Keratinocyte (primary cell): ENCODE data around the gene MAD1L1. TPM values are rescaled to one million over a fixed set of nuclear protein-coding genes. Genes with fewer than 3 reads are reported as not detected.

ENCODE experiments used
- DNase-seq: peaks from one replicate; pipeline ENCODE4 v3.0.0-alpha.2; 2011; ENCODE audit warnings: low read depth, missing footprints, low spot score
- FAIRE-seq: peaks from 2 replicates; lab custom pipeline; 2011; peaks lifted over from hg19 to GRCh38; lab: Jason Lieb, UNC
- H2AFZ ChIP-seq: 2 replicates; pipeline ENCODE4 v1.6.0; 2012; ENCODE audit warnings: low read length, control low read depth, inconsistent platforms; ENCODE audit not compliant: control insufficient read depth
- H3K27ac ChIP-seq: 2 replicates; pipeline ENCODE4 v1.5.1; 2011; ENCODE audit warnings: low read length; ENCODE audit not compliant: control insufficient read depth, insufficient read depth
- H3K27me3 ChIP-seq: 3 replicates; pipeline ENCODE4 v1.6.0; 2011; ENCODE audit warnings: low read length; ENCODE audit not compliant: control insufficient read depth, insufficient read depth; ENCODE audit errors: extremely low read depth
- H3K36me3 ChIP-seq, 2 experiments: 2 replicates in 1 of 2; 3 replicates in 1 of 2; pipeline ENCODE4 v1.5.1; 2011; ENCODE audit warnings: low read length in 2 of 2, mild to moderate bottlenecking in 1 of 2; ENCODE audit not compliant: control insufficient read depth in 2 of 2, insufficient read depth in 2 of 2; ENCODE audit errors: extremely low read depth in 1 of 2
- H3K4me1 ChIP-seq: 3 replicates; pipeline ENCODE4 v1.5.1; 2011; ENCODE audit warnings: low read length; ENCODE audit not compliant: control insufficient read depth, insufficient read depth; ENCODE audit errors: extremely low read depth
- H3K4me2 ChIP-seq: 3 replicates; pipeline ENCODE4 v1.6.0; 2011; ENCODE audit warnings: low read depth, low read length; ENCODE audit not compliant: control insufficient read depth, insufficient read depth; ENCODE audit errors: extremely low read depth
- H3K4me3 ChIP-seq, 3 experiments: fragments of 200-600 bp in 1 of 3; sonication (generic) in 1 of 3; 2 replicates in 2 of 3; 3 replicates in 1 of 3; pipeline ENCODE4 v1.5.1; 2011 to 2016; ENCODE audit warnings: low read length in 3 of 3, mild to moderate bottlenecking in 3 of 3, control low read depth in 2 of 3, inconsistent platforms in 1 of 3, low read depth in 1 of 3, mixed read lengths in 1 of 3, mixed run types in 1 of 3, moderate library complexity in 1 of 3; ENCODE audit not compliant: control insufficient read depth in 2 of 3, insufficient read depth in 2 of 3; ENCODE audit errors: extremely low read depth in 1 of 3
- H3K79me2 ChIP-seq: 2 replicates; pipeline ENCODE4 v1.6.0; 2012; ENCODE audit warnings: low read length; ENCODE audit not compliant: control insufficient read depth, insufficient read depth
- H3K9ac ChIP-seq: 3 replicates; pipeline ENCODE4 v1.6.0; 2011; ENCODE audit warnings: low read length; ENCODE audit not compliant: control insufficient read depth, insufficient read depth; ENCODE audit errors: extremely low read depth
- H3K9me1 ChIP-seq: 3 replicates; pipeline ENCODE4 v1.6.0; 2011; ENCODE audit warnings: low read length; ENCODE audit not compliant: control insufficient read depth, insufficient read depth; ENCODE audit errors: extremely low read depth
- H3K9me3 ChIP-seq: 2 replicates; pipeline ENCODE4 v1.5.1; 2012; ENCODE audit warnings: low read depth, low read length; ENCODE audit not compliant: control insufficient read depth
- H4K20me1 ChIP-seq: 3 replicates; pipeline ENCODE4 v1.6.0; 2011; ENCODE audit warnings: low read length; ENCODE audit not compliant: control insufficient read depth, insufficient read depth; ENCODE audit errors: extremely low read depth
- EZH2 ChIP-seq: IDR thresholded peaks from one replicate; pipeline ENCODE4 v1.6.1; 2012; ENCODE audit warnings: inconsistent platforms, mild to moderate bottlenecking, low read length, moderate library complexity
- dilution Hi-C: fragments of 300-500 bp; cut with MboI; formaldehyde crosslinking; loops from one replicate; pipeline ENCODE4 v1.7.0; 2020; ENCODE audit warnings: low sequenced_read_pairs; ENCODE audit not compliant: extremely low pct_ligation_motif_present
- polyA plus RNA-seq, 5 experiments: library from polyadenylated mRNA; depleted of rRNA in 3 of 5; stranded (reverse) in 3 of 5; stranded (forward) in 1 of 5; unstranded in 1 of 5; fragments of >200 nt; gene quantifications; 1 replicate in 1 of 5; 2 replicates in 3 of 5; 3 replicates in 1 of 5; pipeline versions ENCODE4 v1.2.1 to v1.2.3, GENCODE V29; 2011 to 2012; ENCODE audit warnings: missing spikeins in 2 of 5, low read depth in 1 of 5, low replicate concordance in 1 of 5
- TF ChIP-seq, protein P1 (sequence below), 3 experiments: IDR thresholded peaks in 1 of 3; conservative IDR thresholded peaks in 1 of 3; optimal IDR thresholded peaks in 1 of 3; 2 replicates in 2 of 3; 3 replicates in 1 of 3; pipeline versions ENCODE3 to v1.5.1; 2011; ENCODE audit warnings: low read length in 3 of 3, mild to moderate bottlenecking in 3 of 3, moderate library complexity in 2 of 3, control low read depth in 1 of 3, inconsistent platforms in 1 of 3; ENCODE audit not compliant: insufficient read depth in 2 of 3; ENCODE audit errors: extremely low read depth in 1 of 3

The MAD1L1 gene
- polyA plus RNA-seq, 1 donor (not counting 4 experiments of a cell fraction or from before 2014, with no cell fraction given), result 18.0 TPM

DNA sequence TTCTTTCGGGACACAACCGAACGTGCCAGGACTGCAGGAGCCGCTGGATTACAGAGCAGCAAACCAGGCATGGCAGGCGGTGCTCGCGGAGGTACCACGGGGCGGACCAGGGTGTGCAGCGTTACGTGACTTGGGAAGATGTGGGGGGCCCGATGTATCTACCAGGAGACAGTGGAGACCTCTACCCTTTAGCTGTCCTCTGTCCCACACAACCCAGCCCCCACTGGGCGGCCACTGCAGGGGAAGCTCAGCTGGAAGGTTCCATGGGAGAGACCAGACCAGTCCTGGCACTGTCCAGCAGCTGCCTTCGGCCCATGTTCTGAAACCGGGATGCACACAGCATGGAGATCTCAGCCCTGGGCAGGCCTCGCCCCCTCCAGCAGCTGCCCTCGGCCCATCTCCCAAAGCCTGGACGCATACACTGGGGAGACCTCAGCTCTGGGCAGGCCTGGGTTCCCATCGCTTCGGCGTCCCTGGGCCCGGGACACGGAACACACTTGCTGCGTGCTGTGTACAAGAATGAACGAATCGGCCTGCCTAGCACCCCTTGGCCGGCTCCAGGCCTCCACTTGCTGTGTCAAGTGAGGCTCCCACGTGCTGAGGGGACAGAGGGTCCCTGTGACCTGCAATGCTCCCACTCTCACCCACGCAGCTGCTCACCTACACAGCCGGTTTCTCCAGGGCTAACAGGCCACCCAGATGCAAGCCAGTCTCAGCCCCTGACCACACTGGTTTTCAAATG, 385.3 kb downstream of the MAD1L1 start:
- dilution Hi-C loops, result no loop called here
- FAIRE-seq (no peak), DNase-seq (no peak)
- Histone ChIP-seq H3K4me3 (no peak overlapping the region), H4K20me1 (no peaks in the 10 kb centered on the region), H3K9me3 (no peaks in the 10 kb centered on the region), H3K27ac (no peak overlapping the region), H3K4me1 (no peaks in the 10 kb centered on the region), H3K4me2 (no peak overlapping the region), H2AFZ (no peak overlapping the region), H3K9me1 (no peaks in the 10 kb centered on the region), H3K9ac (no peak overlapping the region), H3K79me2 (no peaks in the 10 kb centered on the region), H3K36me3 (peaks cover 0 to 3% of the 10 kb centered on the region in 2 experiments), H3K27me3 (no peaks in the 10 kb centered on the region)
- TF ChIP-seq, protein P1, sequence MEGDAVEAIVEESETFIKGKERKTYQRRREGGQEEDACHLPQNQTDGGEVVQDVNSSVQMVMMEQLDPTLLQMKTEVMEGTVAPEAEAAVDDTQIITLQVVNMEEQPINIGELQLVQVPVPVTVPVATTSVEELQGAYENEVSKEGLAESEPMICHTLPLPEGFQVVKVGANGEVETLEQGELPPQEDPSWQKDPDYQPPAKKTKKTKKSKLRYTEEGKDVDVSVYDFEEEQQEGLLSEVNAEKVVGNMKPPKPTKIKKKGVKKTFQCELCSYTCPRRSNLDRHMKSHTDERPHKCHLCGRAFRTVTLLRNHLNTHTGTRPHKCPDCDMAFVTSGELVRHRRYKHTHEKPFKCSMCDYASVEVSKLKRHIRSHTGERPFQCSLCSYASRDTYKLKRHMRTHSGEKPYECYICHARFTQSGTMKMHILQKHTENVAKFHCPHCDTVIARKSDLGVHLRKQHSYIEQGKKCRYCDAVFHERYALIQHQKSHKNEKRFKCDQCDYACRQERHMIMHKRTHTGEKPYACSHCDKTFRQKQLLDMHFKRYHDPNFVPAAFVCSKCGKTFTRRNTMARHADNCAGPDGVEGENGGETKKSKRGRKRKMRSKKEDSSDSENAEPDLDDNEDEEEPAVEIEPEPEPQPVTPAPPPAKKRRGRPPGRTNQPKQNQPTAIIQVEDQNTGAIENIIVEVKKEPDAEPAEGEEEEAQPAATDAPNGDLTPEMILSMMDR (optimal IDR thresholded peaks at IDR 0.05 in 1 of 3, IDR thresholded peaks at IDR 0.05 in 1 of 3, conservative IDR thresholded peaks at IDR 0.05 in 1 of 3; ENCODE audit: extremely low read depth in 1 of 3, insufficient read depth in 2 of 3, low read length in 3 of 3), result no peak
- no peak for TF ChIP-seq EZH2

DNA sequence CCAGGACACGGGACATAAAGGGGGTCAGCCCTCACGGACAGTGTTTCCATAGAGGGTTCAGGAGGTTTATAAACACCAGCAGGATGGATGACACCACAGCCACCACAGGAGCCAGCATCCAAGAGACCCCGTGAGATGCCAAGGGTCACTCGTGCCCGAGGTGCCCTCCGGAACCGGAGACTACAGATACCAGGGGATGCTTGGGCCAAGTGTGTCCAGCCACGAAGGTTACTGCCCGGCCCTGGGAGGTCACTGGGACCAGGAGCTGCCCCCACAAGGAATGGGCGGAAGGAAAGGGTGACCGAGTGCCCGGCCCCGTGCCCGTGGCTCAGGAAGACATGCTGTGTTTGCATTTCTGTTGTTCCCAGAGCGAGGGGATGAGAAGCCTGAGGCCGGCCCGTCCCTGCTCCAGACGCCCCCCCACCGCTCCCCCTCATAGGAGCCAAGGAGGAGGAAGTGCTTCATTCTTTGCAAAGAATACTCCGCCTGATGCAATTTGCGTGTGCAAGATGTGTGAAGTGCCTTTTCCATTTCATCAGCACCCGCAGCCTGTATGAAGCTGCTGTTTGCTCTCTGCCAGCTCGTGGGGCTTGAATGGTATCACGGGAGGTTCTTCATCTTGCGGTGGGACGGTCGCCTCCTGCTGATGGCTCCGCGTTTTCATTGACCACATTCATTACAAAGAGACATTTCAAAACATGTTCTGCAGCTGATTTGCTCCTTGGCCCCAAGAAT, 386.2 kb downstream of the MAD1L1 start:
- TF ChIP-seq, protein P1 (optimal IDR thresholded peaks at IDR 0.05 in 1 of 3, IDR thresholded peaks at IDR 0.05 in 1 of 3, conservative IDR thresholded peaks at IDR 0.05 in 1 of 3; ENCODE audit: extremely low read depth in 1 of 3, insufficient read depth in 2 of 3, low read length in 3 of 3), result no peak
- TF ChIP-seq EZH2, result no peak
- no peak overlapping the region for H3K4me3 ChIP-seq
- no peaks in the 10 kb centered on the region for H3K79me2 ChIP-seq
- DNase-seq, result no peak
- no peak for FAIRE-seq
- H3K4me2 ChIP-seq, result no peak overlapping the region
- H3K9me3 ChIP-seq, result no peaks in the 10 kb centered on the region
- dilution Hi-C loops, result no loop called here
- H3K27me3 ChIP-seq, result no peaks in the 10 kb centered on the region
- no peaks in the 10 kb centered on the region for H4K20me1 ChIP-seq
- no peak overlapping the region for H3K27ac ChIP-seq
- no peak overlapping the region for H3K9ac ChIP-seq
- H2AFZ ChIP-seq, result no peak overlapping the region
- H3K36me3 ChIP-seq, result peaks cover 0 to 3% of the 10 kb centered on the region in 2 experiments
- no peaks in the 10 kb centered on the region for H3K4me1 ChIP-seq
- H3K9me1 ChIP-seq, result no peaks in the 10 kb centered on the region
